ENCODE results near the gene ULK1.
A peak's percentile ranks its signal among the peaks of the same experiment; 100 is the strongest.

ULK1 gene

DNA sequence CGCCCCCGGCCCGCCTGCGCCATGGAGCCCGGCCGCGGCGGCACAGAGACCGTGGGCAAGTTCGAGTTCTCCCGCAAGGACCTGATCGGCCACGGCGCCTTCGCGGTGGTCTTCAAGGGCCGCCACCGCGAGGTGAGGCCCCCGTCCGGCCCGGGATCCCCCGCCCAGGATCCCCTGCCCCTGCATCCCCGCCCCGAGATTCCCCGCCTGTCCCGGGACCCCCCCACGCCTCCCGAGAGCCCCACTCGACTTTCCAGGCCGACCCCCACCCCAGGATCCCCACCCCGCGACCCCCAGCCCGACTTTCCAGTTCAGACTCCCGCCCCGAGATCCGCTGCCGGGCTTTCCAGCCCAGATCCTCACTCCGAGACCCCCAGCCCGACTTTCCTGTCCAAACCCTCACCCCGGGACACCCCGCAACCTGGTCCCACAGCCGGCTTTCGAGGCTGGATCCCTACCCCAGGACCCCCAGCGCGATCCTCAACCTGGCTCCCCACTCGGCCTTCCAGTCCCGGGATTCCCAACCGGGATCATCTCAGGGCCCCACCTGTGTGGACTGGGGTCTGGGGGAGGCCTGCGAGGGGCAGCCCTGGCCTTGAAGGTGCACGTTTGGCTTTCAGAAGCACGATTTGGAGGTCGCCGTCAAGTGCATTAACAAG is 688 bp downstream of the ULK1 start:
- H3K4me3 ChIP-seq (ENCODE audit: low read depth, low read length): peak overlapping the region; percentile 71
- no peak for DNase-seq (ENCODE audit: low read depth)
- TF ChIP-seq, protein P1, sequence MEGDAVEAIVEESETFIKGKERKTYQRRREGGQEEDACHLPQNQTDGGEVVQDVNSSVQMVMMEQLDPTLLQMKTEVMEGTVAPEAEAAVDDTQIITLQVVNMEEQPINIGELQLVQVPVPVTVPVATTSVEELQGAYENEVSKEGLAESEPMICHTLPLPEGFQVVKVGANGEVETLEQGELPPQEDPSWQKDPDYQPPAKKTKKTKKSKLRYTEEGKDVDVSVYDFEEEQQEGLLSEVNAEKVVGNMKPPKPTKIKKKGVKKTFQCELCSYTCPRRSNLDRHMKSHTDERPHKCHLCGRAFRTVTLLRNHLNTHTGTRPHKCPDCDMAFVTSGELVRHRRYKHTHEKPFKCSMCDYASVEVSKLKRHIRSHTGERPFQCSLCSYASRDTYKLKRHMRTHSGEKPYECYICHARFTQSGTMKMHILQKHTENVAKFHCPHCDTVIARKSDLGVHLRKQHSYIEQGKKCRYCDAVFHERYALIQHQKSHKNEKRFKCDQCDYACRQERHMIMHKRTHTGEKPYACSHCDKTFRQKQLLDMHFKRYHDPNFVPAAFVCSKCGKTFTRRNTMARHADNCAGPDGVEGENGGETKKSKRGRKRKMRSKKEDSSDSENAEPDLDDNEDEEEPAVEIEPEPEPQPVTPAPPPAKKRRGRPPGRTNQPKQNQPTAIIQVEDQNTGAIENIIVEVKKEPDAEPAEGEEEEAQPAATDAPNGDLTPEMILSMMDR (conservative IDR thresholded peaks at IDR 0.05; ENCODE audit: low read depth, low read length): no peak

DNA sequence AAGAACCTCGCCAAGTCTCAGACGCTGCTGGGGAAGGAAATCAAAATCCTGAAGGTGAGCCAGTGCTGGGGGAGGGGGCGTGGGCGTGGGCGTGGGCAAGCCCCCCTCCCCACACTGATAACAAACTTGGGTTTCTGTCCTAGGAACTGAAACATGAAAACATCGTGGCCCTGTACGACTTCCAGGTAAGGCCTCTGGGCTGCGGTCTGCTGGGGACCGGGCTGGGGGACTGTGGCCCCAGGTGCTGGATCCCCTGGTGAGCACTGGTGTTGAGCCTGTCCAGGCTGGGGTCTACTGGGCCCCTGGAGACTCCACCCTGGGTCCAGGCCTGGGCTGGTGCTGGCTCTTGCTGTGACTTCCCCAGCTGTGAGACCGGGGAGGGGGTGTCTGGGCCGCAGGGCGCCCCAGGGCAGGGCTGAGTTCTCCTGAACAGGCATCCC is 1.2 kb downstream of the ULK1 start:
- peak overlapping the region; percentile 71 for H3K4me3 ChIP-seq (ENCODE audit: low read depth, low read length)
- TF ChIP-seq, protein P1 (conservative IDR thresholded peaks at IDR 0.05; ENCODE audit: low read depth, low read length): no peak
- DNase-seq (ENCODE audit: low read depth): peak; percentile 15

DNA sequence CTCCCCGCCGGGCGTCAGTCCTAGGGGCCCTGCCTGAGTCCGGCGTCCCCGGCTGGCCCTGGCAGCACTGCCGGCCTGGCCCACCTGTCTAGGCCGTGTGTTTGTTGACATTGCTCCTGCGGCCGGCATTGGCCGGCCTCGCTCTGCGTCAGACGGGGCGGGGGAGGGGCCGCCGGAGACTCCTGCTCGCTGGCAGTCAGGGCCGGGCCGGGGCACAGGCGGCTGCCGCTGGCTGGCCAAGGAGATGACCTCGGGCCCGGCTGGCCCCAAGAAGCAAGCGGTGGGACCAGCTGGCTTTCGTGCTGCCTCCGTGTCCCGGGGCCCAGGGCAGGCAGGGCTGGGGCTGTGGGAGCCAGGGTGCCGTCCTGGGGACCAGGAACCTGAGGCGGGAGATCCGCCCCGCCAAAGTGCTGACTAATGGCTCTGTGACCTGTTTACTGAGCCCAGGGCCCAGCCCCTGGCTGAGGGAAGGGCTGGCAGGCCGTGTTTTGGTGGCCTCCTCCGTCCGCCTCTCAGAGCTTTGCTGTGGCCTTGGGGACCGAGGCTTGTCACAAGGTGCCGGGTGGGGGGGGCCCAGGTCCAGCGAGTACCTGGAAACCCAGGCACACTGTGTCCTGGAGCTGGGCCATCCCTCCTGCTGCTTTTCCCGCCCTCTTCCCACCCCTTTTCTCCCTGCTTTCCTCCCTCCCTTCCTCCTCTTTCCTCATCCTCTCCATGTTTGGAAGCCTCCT is 1.8 kb downstream of the ULK1 start:
- TF ChIP-seq, protein P1 (conservative IDR thresholded peaks at IDR 0.05; ENCODE audit: low read depth, low read length): no peak
- DNase-seq (ENCODE audit: low read depth): peak; percentile 89
- peak overlapping the region; percentile 71 for H3K4me3 ChIP-seq (ENCODE audit: low read depth, low read length)

DNA sequence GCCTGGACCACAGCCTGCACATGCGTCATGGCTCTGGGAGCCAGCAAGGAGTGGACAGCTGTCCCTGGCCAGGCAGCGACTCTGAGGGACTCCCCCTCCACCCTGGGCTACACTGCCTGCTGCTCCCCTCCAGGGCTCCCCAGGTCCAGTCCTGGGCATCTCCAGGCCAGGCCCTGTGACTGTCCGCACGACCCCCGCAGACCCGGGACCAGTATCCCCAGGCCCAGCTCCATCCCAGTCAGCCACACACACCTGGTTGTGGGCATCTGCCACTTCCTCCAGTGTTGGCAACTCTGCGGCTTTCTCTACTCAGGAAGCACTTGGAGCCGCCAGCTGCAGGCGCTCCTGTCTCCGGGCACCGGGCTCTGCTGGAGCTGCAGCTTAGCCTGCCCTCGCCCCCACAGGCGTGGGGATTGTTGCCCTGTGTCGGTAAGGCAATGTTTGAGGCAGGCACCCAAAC is 2.4 kb downstream of the ULK1 start:
- no peak for DNase-seq (ENCODE audit: low read depth)
- TF ChIP-seq, protein P1 (conservative IDR thresholded peaks at IDR 0.05; ENCODE audit: low read depth, low read length): no peak
- H3K4me3 ChIP-seq (ENCODE audit: low read depth, low read length): peak overlapping the region; percentile 71

DNA sequence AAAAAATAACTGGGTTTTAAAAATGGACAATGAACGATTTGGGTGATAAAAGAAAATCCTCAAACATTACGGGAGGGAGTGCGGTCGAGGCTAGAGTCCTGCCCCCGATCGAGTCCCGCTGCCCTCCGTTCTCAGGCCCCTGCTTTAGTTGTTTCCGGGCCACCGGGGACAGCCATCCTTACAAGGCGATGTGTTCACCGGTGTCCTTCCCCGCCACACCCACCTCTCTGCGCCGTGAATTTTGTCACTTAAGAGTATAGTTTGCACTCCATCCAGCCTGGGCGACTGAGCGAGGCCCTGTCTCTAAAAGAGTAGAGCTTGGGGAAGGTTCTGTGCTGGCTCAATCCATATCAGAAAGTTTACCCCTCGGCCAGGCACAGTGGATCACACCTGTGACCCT is 2.9 kb downstream of the ULK1 start:
- TF ChIP-seq, protein P1 (conservative IDR thresholded peaks at IDR 0.05; ENCODE audit: low read depth, low read length): no peak
- no peak overlapping the region for H3K4me3 ChIP-seq (ENCODE audit: low read depth, low read length)
- no peak for DNase-seq (ENCODE audit: low read depth)

DNA sequence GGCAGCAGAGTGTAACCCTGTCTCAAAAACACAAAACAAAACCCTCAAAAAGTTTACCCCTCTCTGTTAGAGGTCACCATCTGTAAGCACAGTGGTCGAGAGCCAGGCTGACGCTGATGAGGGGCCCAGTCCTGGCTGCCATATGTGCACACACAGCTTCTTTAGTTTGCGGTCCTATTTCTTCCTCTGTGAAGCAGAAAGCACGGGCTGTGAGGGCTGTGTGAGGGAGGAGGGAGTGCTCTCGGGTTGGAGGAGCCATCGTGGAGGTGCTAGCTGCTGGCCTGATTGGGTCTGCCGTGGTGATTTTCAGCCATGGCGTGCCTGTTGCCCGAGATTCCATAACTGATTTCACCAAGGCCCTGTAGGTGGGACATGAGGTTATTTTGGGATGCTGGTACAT is 3.5 kb downstream of the ULK1 start:
- DNase-seq (ENCODE audit: low read depth): no peak
- TF ChIP-seq, protein P1 (conservative IDR thresholded peaks at IDR 0.05; ENCODE audit: low read depth, low read length): no peak
- H3K4me3 ChIP-seq (ENCODE audit: low read depth, low read length): no peak overlapping the region

Measured in choroid plexus epithelial cell (primary cell).